T-cell (primary cell): Measurements from ENCODE around the gene TRAPPC2. TPM values are rescaled to one million over a fixed set of nuclear protein-coding genes. Genes with fewer than 3 reads are reported as not detected.

Source experiments
- ATAC-seq, 4 experiments: fragments of 200-7000 bp in 3 of 4; fragments of 150-1000 bp in 1 of 4; cut with Tn5 transposase; replicated peaks in 1 of 4; 1 replicate in 3 of 4; 2 replicates in 1 of 4; pipeline ENCODE4 v1.10.0; 2021; ENCODE audit warnings: moderate library complexity in 3 of 4, mild to moderate bottlenecking in 2 of 4, moderate number of reproducible peaks in 1 of 4
- CTCF ChIA-PET, 2 donors: fragments of 300-600 bp; sonication (Branson Sonifier 250); formaldehyde crosslinking; loops; one replicate each; lab custom pipeline; 2022; ENCODE audit warnings: antibody characterized with exemption in 2 of 2; lab: Charles Lee
- POLR2A ChIA-PET, 2 donors: fragments of 300-600 bp; sonication (Branson Sonifier 250); formaldehyde crosslinking; loops; one replicate each; lab custom pipeline; 2022; ENCODE audit warnings: antibody characterized with exemption in 2 of 2; lab: Charles Lee
- DNase-seq, 35 experiments: peaks; one replicate each; pipeline versions ENCODE4 v3.0.0 to v3.0.0-alpha.2; 2013 to 2023
- H3K27ac ChIP-seq: one replicate; pipeline ENCODE4 v1.5.1; 2013; ENCODE audit warnings: low read length
- H3K27me3 ChIP-seq, 2 experiments: replicated peaks in 1 of 2; 1 replicate in 1 of 2; 2 replicates in 1 of 2; pipeline versions ENCODE4 v1.6.1 to v1.7.0; 2013; ENCODE audit warnings: low read length in 1 of 2, mixed read lengths in 1 of 2; ENCODE audit not compliant: control insufficient read depth in 2 of 2, insufficient read depth in 2 of 2; ENCODE audit errors: extremely low read depth in 1 of 2
- H3K36me3 ChIP-seq, 2 donors: 1 replicate in 1 of 2; 2 replicates in 1 of 2; pipeline versions ENCODE4 v1.6.1 to v1.7.0; 2013; ENCODE audit warnings: low read length in 1 of 2; ENCODE audit not compliant: control insufficient read depth in 2 of 2, insufficient read depth in 1 of 2; ENCODE audit errors: extremely low read depth in 1 of 2
- H3K4me1 ChIP-seq, 2 experiments: 1 replicate in 1 of 2; 2 replicates in 1 of 2; pipeline versions ENCODE4 v1.6.1 to v1.7.0; 2013; ENCODE audit warnings: low read length in 2 of 2, mixed read lengths in 1 of 2; ENCODE audit not compliant: insufficient read depth in 2 of 2, control insufficient read depth in 1 of 2; ENCODE audit errors: extremely low read depth in 1 of 2
- H3K4me3 ChIP-seq, 2 donors: 1 replicate in 1 of 2; 2 replicates in 1 of 2; pipeline versions ENCODE4 v1.5.1 to v1.7.0; 2013; ENCODE audit warnings: mild to moderate bottlenecking in 2 of 2, low read length in 1 of 2, moderate library complexity in 1 of 2; ENCODE audit not compliant: control insufficient read depth in 1 of 2; ENCODE audit errors: extremely low read depth in 1 of 2
- H3K9me3 ChIP-seq: 2 replicates; pipeline ENCODE4 v1.7.0; 2013
- H3K27ac Mint-ChIP-seq, 2 donors: one replicate each; pipeline ENCODE4 v1.8.0; 2020 to 2021; ENCODE audit warnings: mild to moderate bottlenecking in 2 of 2, mixed read lengths in 2 of 2
- H3K27me3 Mint-ChIP-seq, 2 donors: one replicate each; pipeline ENCODE4 v1.8.0; 2021 to 2022; ENCODE audit warnings: mixed read lengths in 2 of 2
- H3K36me3 Mint-ChIP-seq: one replicate; pipeline ENCODE4 v1.8.0; 2021; ENCODE audit warnings: mixed read lengths
- H3K4me1 Mint-ChIP-seq, 3 donors: one replicate each; pipeline ENCODE4 v1.8.0; 2020 to 2022; ENCODE audit warnings: mixed read lengths in 3 of 3, mild to moderate bottlenecking in 1 of 3
- H3K4me3 Mint-ChIP-seq, 3 donors: one replicate each; pipeline ENCODE4 v1.8.0; 2020 to 2022; ENCODE audit warnings: mild to moderate bottlenecking in 3 of 3, mixed read lengths in 3 of 3, moderate library complexity in 3 of 3
- H3K9me3 Mint-ChIP-seq, 3 donors: one replicate each; pipeline ENCODE4 v1.8.0; 2020 to 2022; ENCODE audit warnings: mixed read lengths in 3 of 3
- WGBS: methylation state at CpG from one replicate; pipeline ENCODE4 v1.1.5; 2013; ENCODE audit warnings: missing lambda C conversion rate; ENCODE audit not compliant: insufficient coverage; 5-methylcytosine and 5-hydroxymethylcytosine counted together
- total RNA-seq, 35 experiments: library from RNA in 6 of 35; stranded (reverse) in 6 of 35; fragments of 120-200 nt in 1 of 35; gene quantifications; one replicate each; pipeline versions ENCODE4 v1.2.1 to v1.2.4 and lab custom pipeline; 2013 to 2026

TRAPPC2 gene
- total RNA-seq, 5 donors from 2014 or later (not counting 1 experiment from before 2014, with no cell fraction given) = 24.8 to 32.9 (median 29.7) TPM

GRCh38 chrX:13716455-13716854 is 18.0 kb downstream of the TRAPPC2 start:
- POLR2A ChIA-PET = interaction anchor here in 1 of 2 donors (0.8 to 1.6 kb wide), 2 partner anchors 9 to 19 kb away, joined by 3 to 14 read pairs; partner anchors contain the start of genes OFD1 and TRAPPC2
- H3K27ac ChIP-seq = peak overlapping the region; percentile 72
- no peak overlapping the region for H3K4me3 ChIP-seq
- Mint-ChIP-seq H3K27ac (peak overlapping the region; percentile 52 to 83), H3K27me3 (peaks cover 0 to 7% of the 10 kb centered on the region in 2 donors), H3K4me3 (no peak overlapping the region), H3K9me3 (no peaks in the 10 kb centered on the region), H3K4me1 (peaks cover 33 to 44% (median 42%) of the 10 kb centered on the region in 3 donors), H3K36me3 (peaks cover 28% of the 10 kb centered on the region)
- H3K27me3 ChIP-seq = no peaks in the 10 kb centered on the region
- ATAC-seq (peak in 1 of 4 experiments; percentile 41), DNase-seq (peak in 8 of 35 experiments; percentile 2 to 46 (median 14))
- CTCF ChIA-PET = interaction anchor here (0.7 to 1.5 kb wide), 5 partner anchors 18 to 58 kb away, joined by 3 to 4 read pairs (median 4); partner anchors contain the start of genes OFD1 (in 1 of the 2) and TRAPPC2 (in 1 of the 2)
- H3K9me3 ChIP-seq = no peaks in the 10 kb centered on the region
- H3K4me1 ChIP-seq = peaks cover 5 to 35% of the 10 kb centered on the region in 2 experiments
- 75% methylated on average over 4 of the region's 9 CpGs for WGBS
- peaks cover 0 to 18% of the 10 kb centered on the region in 2 donors for H3K36me3 ChIP-seq

DNA sequence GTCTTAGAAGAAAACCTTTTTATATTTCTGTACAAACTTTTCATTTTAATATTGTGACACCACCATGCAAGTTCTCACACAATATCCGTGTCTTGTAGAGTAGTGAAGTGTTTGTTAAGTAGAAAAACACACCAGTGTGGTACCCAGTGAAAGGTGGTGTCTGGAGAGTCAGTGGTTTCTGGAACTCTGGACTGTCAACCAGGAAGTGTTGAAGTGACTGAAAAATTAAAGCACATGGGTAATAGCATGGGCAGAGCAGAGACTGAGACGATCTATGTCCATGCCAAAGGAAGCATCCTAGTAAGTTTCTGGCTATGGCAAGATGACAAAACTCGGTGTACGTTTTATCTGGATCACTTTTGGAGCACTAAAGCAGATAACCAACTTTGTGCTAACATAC is 23.3 kb downstream of the TRAPPC2 start:
- Mint-ChIP-seq H3K27me3 (peaks cover 0 to 10% of the 10 kb centered on the region in 2 donors), H3K27ac (peak overlapping the region; percentile 56 to 63), H3K36me3 (peaks cover 22% of the 10 kb centered on the region), H3K4me1 (peaks cover 10 to 13% (median 12%) of the 10 kb centered on the region in 3 donors), H3K4me3 (no peak overlapping the region), H3K9me3 (no peaks in the 10 kb centered on the region)
- CTCF ChIA-PET = interaction anchor here in 1 of 2 donors (1.3 kb wide), 1 partner anchor 15 kb away, joined by 3 read pairs; no protein-coding TSS in a partner anchor
- no peak for DNase-seq
- Histone ChIP-seq H3K27ac (no peak overlapping the region), H3K36me3 (peaks cover 0 to 23% of the 10 kb centered on the region in 2 donors), H3K4me1 (peaks cover 0 to 4% of the 10 kb centered on the region in 2 experiments), H3K27me3 (no peaks in the 10 kb centered on the region), H3K9me3 (no peaks in the 10 kb centered on the region), H3K4me3 (no peak overlapping the region)
- POLR2A ChIA-PET = no interaction called here
- no peak for ATAC-seq
- WGBS = no CpG with 5 or more reads among the region's 4 CpGs

DNA sequence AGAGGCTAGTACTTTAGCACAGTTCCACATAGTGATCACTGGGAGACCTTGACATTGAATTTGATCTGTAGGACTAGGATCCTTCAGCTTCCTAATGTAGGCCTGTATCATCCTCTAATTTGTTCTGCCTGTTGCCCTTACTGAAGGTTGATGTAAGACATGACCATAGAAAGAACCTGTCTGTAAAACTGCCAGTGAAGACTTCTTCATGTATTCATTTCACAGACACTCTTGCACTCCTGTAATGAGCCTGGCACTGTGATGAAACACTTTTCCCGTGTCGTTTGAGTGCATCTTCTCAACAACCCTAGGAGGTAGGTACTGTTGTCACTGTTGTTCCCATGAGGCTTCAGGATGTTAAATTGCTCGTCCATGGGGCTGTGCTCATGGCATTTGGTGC is 30.8 kb downstream of the TRAPPC2 start:
- H3K4me1 ChIP-seq = peaks cover 0 to 16% of the 10 kb centered on the region in 2 experiments
- no peaks in the 10 kb centered on the region for H3K9me3 ChIP-seq
- H3K36me3 Mint-ChIP-seq = peaks cover 7% of the 10 kb centered on the region
- WGBS = no CpG with 5 or more reads among the region's 3 CpGs
- peaks cover 0 to 13% of the 10 kb centered on the region in 2 donors for H3K27me3 Mint-ChIP-seq
- no peak overlapping the region for H3K27ac ChIP-seq
- CTCF ChIA-PET = no interaction called here
- peaks cover 0 to 7% of the 10 kb centered on the region in 2 donors for H3K36me3 ChIP-seq
- ATAC-seq (no peak), DNase-seq (no peak)
- H3K9me3 Mint-ChIP-seq = no peaks in the 10 kb centered on the region
- H3K27ac Mint-ChIP-seq = peak overlapping the region; percentile 23 to 67
- H3K27me3 ChIP-seq = no peaks in the 10 kb centered on the region
- peaks cover 25 to 56% (median 39%) of the 10 kb centered on the region in 3 donors for H3K4me1 Mint-ChIP-seq
- no peak overlapping the region for H3K4me3 ChIP-seq
- H3K4me3 Mint-ChIP-seq = no peak overlapping the region
- POLR2A ChIA-PET = no interaction called here

DNA sequence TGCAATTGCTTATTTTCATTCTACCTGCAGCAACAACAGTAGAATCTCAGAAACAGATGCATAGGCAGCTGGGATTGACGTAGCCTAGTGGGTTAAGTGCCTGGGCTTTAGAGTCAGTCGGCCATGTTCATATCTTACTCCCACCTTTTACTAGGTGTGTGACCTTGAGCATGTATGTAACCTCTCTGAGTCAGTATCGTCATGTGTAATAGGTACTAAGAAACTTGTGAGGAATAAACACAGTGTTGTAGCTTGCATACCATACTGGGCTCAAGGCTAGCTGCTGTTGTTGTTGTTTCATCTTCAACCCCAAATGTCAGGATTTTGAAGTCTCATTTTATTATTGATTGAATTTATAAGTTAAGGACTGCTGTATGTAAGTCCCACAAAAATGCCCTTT is 31.3 kb downstream of the TRAPPC2 start:
- Histone ChIP-seq H3K36me3 (peaks cover 0 to 5% of the 10 kb centered on the region in 2 donors), H3K27me3 (no peaks in the 10 kb centered on the region), H3K4me3 (no peak overlapping the region), H3K27ac (no peak overlapping the region), H3K9me3 (no peaks in the 10 kb centered on the region), H3K4me1 (peaks cover 0 to 16% of the 10 kb centered on the region in 2 experiments)
- no peak for ATAC-seq
- Mint-ChIP-seq H3K9me3 (no peaks in the 10 kb centered on the region), H3K4me3 (no peak overlapping the region), H3K27ac (peak overlapping the region; percentile 23 to 31), H3K27me3 (peaks cover 0 to 13% of the 10 kb centered on the region in 2 donors), H3K36me3 (peaks cover 7% of the 10 kb centered on the region), H3K4me1 (peaks cover 25 to 60% (median 39%) of the 10 kb centered on the region in 3 donors)
- no CpG with 5 or more reads among the region's 3 CpGs for WGBS
- POLR2A ChIA-PET = no interaction called here
- CTCF ChIA-PET = no interaction called here
- no peak for DNase-seq

- DNase-seq = no peak
- H3K4me3 ChIP-seq = no peak overlapping the region
- H3K9me3 Mint-ChIP-seq = no peaks in the 10 kb centered on the region
- peak overlapping the region; percentile 57 to 66 for H3K27ac Mint-ChIP-seq
- 100% methylated on average over 1 of the region's 5 CpGs for WGBS
- peaks cover 0 to 13% of the 10 kb centered on the region in 2 donors for H3K27me3 Mint-ChIP-seq
- peaks cover 28 to 67% (median 44%) of the 10 kb centered on the region in 3 donors for H3K4me1 Mint-ChIP-seq
- H3K36me3 Mint-ChIP-seq = peaks cover 8% of the 10 kb centered on the region
- ChIA-PET CTCF (no interaction called here), POLR2A (no interaction called here)
- peaks cover 0 to 5% of the 10 kb centered on the region in 2 donors for H3K36me3 ChIP-seq
- H3K9me3 ChIP-seq = no peaks in the 10 kb centered on the region
- H3K4me3 Mint-ChIP-seq = no peak overlapping the region
- no peaks in the 10 kb centered on the region for H3K27me3 ChIP-seq
- peaks cover 0 to 16% of the 10 kb centered on the region in 2 experiments for H3K4me1 ChIP-seq
- no peak overlapping the region for H3K27ac ChIP-seq
- no peak for ATAC-seq
These were observed 32.2 kb downstream of the TRAPPC2 start for GRCh38 chrX:13702111-13702789.

- Mint-ChIP-seq H3K9me3 (no peaks in the 10 kb centered on the region), H3K4me3 (no peak overlapping the region), H3K36me3 (peaks cover 15% of the 10 kb centered on the region), H3K27ac (no peak overlapping the region), H3K27me3 (peaks cover 0 to 9% of the 10 kb centered on the region in 2 donors), H3K4me1 (peaks cover 31 to 78% (median 59%) of the 10 kb centered on the region in 3 donors)
- DNase-seq (no peak), ATAC-seq (no peak)
- H3K9me3 ChIP-seq = no peaks in the 10 kb centered on the region
- H3K4me3 ChIP-seq = no peak overlapping the region
- ChIA-PET POLR2A (no interaction called here), CTCF (no interaction called here)
- H3K4me1 ChIP-seq = peaks cover 0 to 25% of the 10 kb centered on the region in 2 experiments
- peaks cover 0 to 2% of the 10 kb centered on the region in 2 donors for H3K36me3 ChIP-seq
- no peak overlapping the region for H3K27ac ChIP-seq
- no CpG with 5 or more reads among the region's 4 CpGs for WGBS
- H3K27me3 ChIP-seq = no peaks in the 10 kb centered on the region
These were observed 34.0 kb downstream of the TRAPPC2 start for GRCh38 chrX:13700380-13700779.
